Left lung (tissue), 10 donors: Measurements from ENCODE around the gene CHST8. TPM values are rescaled to one million over a fixed set of nuclear protein-coding genes. Genes with fewer than 3 reads are reported as not detected.

ENCODE experiments used
- ATAC-seq: fragments of 200-7000 bp; cut with Tn5 transposase; one replicate; pipeline ENCODE4 v1.9.1; 2020; ENCODE audit warnings: moderate library complexity
- DNase-seq, 4 donors: peaks; one replicate each; pipeline ENCODE4 v3.0.0-alpha.2; 2013 to 2020
- H3K27ac ChIP-seq, 2 donors: fragments of 200-600 bp; sonication (generic) in 1 of 2; one replicate each; pipeline versions ENCODE4 v1.5.0 to v1.8.0; 2020 to 2021
- H3K27me3 ChIP-seq, 2 donors: fragments of 200-600 bp; sonication (generic) in 1 of 2; one replicate each; pipeline versions ENCODE4 v1.5.0 to v1.8.0; 2020 to 2021
- H3K36me3 ChIP-seq, 2 donors: fragments of 200-600 bp; sonication (generic) in 1 of 2; one replicate each; pipeline versions ENCODE4 v1.5.0 to v1.8.0; 2020 to 2021
- H3K4me1 ChIP-seq, 2 donors: fragments of 200-600 bp; one replicate each; pipeline ENCODE4 v1.8.0; 2021
- H3K4me3 ChIP-seq, 2 donors: fragments of 200-600 bp; sonication (generic) in 1 of 2; one replicate each; pipeline versions ENCODE4 v1.5.0 to v1.8.0; 2020 to 2021; ENCODE audit warnings: mild to moderate bottlenecking in 1 of 2
- H3K9me3 ChIP-seq, 2 donors: fragments of 200-600 bp; sonication (generic) in 1 of 2; one replicate each; pipeline versions ENCODE4 v1.5.0 to v1.8.0; 2020 to 2021
- CTCF ChIP-seq, 2 donors: fragments of 200-600 bp; sonication (generic) in 1 of 2; IDR thresholded peaks; one replicate each; pipeline versions ENCODE4 v1.5.0 to v1.8.0; 2021; ENCODE audit warnings: antibody characterized with exemption in 2 of 2
- intact Hi-C, 2 donors: fragments of 100-400 bp; cut with DNase I; formaldehyde crosslinking; loops; one replicate each; pipeline versions ENCODE4 v1.11.2 to v1.14.2; 2022
- polyA plus RNA-seq, 6 donors: library from polyadenylated mRNA; unstranded; fragments of 120-200 nt; gene quantifications; one replicate each; pipeline ENCODE4 v1.2.1, GENCODE V29; 2013; ENCODE audit not compliant: insufficient read length in 6 of 6
- total RNA-seq, 2 donors: library from RNA; stranded (reverse); fragmentation: NEBNext Ultra II Directional; extraction: Animal tissue kit (Norgen Biotek cat#: 25700); gene quantifications; one replicate each; pipeline ENCODE4 v1.2.1, GENCODE V29; 2021
- donor health status: DM: no; HTN: yes; CAD: no.
- donor health status: DM: no; HTN: no; CAD: no.

Gene CHST8
- total and polyA plus RNA-seq, 8 donors = 0.24 to 0.47 TPM; not detected in 6

- H3K36me3 ChIP-seq = no peaks in the 10 kb centered on the region
- no peak for ATAC-seq
- H3K4me3 ChIP-seq = no peak overlapping the region
- TF ChIP-seq CTCF (IDR thresholded peaks at IDR 0.05) = no peak
- peaks cover 0 to 27% of the 10 kb centered on the region in 2 donors for H3K27me3 ChIP-seq
- intact Hi-C loops = no loop called here
- no peak for DNase-seq
- no peak overlapping the region for H3K27ac ChIP-seq
- H3K4me1 ChIP-seq = no peaks in the 10 kb centered on the region
- no peaks in the 10 kb centered on the region for H3K9me3 ChIP-seq
These were observed 31.9 kb downstream of the CHST8 start for GRCh38 chr19:33653684-33654083.

GRCh38 chr19:33654840-33655508, 33.2 kb downstream of the CHST8 start:
- Histone ChIP-seq H3K4me3 (no peak overlapping the region), H3K4me1 (no peaks in the 10 kb centered on the region), H3K36me3 (no peaks in the 10 kb centered on the region), H3K9me3 (no peaks in the 10 kb centered on the region), H3K27me3 (peaks cover 0 to 38% of the 10 kb centered on the region in 2 donors), H3K27ac (no peak overlapping the region)
- DNase-seq = no peak
- TF ChIP-seq CTCF (IDR thresholded peaks at IDR 0.05) = no peak
- intact Hi-C loops = no loop called here
- no peak for ATAC-seq

GRCh38 chr19:33659835-33660234, 38.1 kb downstream of the CHST8 start:
- no peaks in the 10 kb centered on the region for H3K4me1 ChIP-seq
- ATAC-seq (no peak), DNase-seq (no peak)
- no peak for TF ChIP-seq CTCF (IDR thresholded peaks at IDR 0.05)
- no peaks in the 10 kb centered on the region for H3K9me3 ChIP-seq
- H3K4me3 ChIP-seq = no peak overlapping the region
- no peak overlapping the region for H3K27ac ChIP-seq
- no peaks in the 10 kb centered on the region for H3K36me3 ChIP-seq
- peaks cover 0 to 44% of the 10 kb centered on the region in 2 donors for H3K27me3 ChIP-seq
- intact Hi-C loops = no loop called here

GRCh38 chr19:33660410-33661124, 38.8 kb downstream of the CHST8 start:
- peaks cover 0 to 37% of the 10 kb centered on the region in 2 donors for H3K27me3 ChIP-seq
- no peaks in the 10 kb centered on the region for H3K9me3 ChIP-seq
- intact Hi-C loops = no loop called here
- TF ChIP-seq CTCF (IDR thresholded peaks at IDR 0.05) = no peak
- no peak for DNase-seq
- H3K4me1 ChIP-seq = no peaks in the 10 kb centered on the region
- no peak for ATAC-seq
- H3K27ac ChIP-seq = no peak overlapping the region
- no peak overlapping the region for H3K4me3 ChIP-seq
- H3K36me3 ChIP-seq = no peaks in the 10 kb centered on the region

- peaks cover 0 to 37% of the 10 kb centered on the region in 2 donors for H3K27me3 ChIP-seq
- H3K4me1 ChIP-seq = no peaks in the 10 kb centered on the region
- no peaks in the 10 kb centered on the region for H3K36me3 ChIP-seq
- intact Hi-C loops = no loop called here
- H3K27ac ChIP-seq = no peak overlapping the region
- ATAC-seq = no peak
- no peak overlapping the region for H3K4me3 ChIP-seq
- TF ChIP-seq CTCF (IDR thresholded peaks at IDR 0.05) = no peak
- no peaks in the 10 kb centered on the region for H3K9me3 ChIP-seq
- no peak for DNase-seq
These were observed 39.6 kb downstream of the CHST8 start for GRCh38 chr19:33661336-33661735.
